Measurements from ENCODE around the gene D2HGDH. TPM values are rescaled to one million over a fixed set of nuclear protein-coding genes. Genes with fewer than 3 reads are reported as not detected.
A peak's percentile ranks its signal among the peaks of the same experiment; 100 is the strongest.

D2HGDH gene
- total RNA-seq, 4 donors from 2014 or later: 15.9 to 39.6 (median 20.3) TPM

DNA sequence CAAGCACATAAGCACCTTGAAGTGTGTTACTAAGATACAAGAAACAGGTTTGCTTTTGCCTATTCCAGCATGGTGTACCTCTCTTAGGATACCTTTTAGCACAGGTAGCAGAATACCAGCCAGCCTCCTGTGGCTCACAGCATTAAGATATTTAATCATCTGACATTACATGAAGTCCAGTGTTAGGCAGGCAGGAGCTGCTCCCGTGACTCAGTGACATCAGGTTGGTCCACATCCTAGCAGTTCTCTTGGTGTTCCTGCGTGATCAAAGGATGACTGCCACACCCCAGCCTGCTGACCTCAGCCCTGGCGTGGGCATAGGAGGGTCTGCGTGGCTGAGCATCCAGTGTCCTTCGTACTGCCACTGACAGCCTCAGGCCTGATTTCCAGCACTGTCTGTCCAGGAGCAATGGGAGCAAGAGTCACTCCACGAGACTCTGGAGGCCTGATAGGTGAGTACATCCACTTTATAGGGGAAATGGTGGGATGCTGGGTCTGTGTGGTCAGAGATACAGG is 44.2 kb upstream of the D2HGDH start:
- DNase-seq (no peak), ATAC-seq (no peak)
- Histone ChIP-seq H3K36me3 (peaks cover 0 to 29% of the 10 kb centered on the region in 2 donors), H3K9me3 (no peaks in the 10 kb centered on the region), H3K4me3 (no peak overlapping the region), H3K27ac (no peak overlapping the region), H3K4me1 (peaks cover 27 to 30% of the 10 kb centered on the region in 2 donors), H3K27me3 (no peaks in the 10 kb centered on the region)
- no peak for TF ChIP-seq POLR2A (IDR thresholded peaks at IDR 0.05)
- TF ChIP-seq, protein P1, sequence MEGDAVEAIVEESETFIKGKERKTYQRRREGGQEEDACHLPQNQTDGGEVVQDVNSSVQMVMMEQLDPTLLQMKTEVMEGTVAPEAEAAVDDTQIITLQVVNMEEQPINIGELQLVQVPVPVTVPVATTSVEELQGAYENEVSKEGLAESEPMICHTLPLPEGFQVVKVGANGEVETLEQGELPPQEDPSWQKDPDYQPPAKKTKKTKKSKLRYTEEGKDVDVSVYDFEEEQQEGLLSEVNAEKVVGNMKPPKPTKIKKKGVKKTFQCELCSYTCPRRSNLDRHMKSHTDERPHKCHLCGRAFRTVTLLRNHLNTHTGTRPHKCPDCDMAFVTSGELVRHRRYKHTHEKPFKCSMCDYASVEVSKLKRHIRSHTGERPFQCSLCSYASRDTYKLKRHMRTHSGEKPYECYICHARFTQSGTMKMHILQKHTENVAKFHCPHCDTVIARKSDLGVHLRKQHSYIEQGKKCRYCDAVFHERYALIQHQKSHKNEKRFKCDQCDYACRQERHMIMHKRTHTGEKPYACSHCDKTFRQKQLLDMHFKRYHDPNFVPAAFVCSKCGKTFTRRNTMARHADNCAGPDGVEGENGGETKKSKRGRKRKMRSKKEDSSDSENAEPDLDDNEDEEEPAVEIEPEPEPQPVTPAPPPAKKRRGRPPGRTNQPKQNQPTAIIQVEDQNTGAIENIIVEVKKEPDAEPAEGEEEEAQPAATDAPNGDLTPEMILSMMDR (IDR thresholded peaks at IDR 0.05 in 4 of 5, conservative IDR thresholded peaks at IDR 0.05 in 1 of 5): no peak
- in situ Hi-C loops (cut with MboI; ENCODE audit: low sequenced_read_pairs in 4 of 4) (no loop called here), intact Hi-C loops (cut with DNase I; ENCODE audit: low total_unique reads) (no loop called here)

DNA sequence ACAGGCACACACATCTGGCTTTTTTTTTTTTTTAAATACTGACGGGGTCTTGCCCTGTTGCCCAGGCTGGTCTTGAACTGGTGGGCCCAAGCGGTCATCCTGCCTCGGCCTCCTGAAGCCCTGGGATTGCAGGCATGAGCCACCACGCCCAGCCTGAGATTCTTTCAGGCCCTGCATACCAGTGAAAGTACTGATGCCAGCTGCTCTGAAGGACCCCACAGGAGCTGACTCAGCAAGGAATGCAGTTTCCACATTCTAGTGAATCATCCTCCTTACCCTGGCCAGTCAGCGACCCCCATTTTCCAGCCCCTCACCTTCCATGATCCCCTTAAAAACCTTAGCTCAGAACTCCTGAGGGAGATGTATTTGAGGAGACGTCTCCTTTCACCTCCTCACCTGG is 42.0 kb upstream of the D2HGDH start:
- in situ Hi-C loops (cut with MboI; ENCODE audit: low sequenced_read_pairs in 4 of 4) (no loop called here), intact Hi-C loops (cut with DNase I; ENCODE audit: low total_unique reads) (no loop called here)
- Histone ChIP-seq H3K4me1 (peaks cover 21% of the 10 kb centered on the region in 2 donors), H3K9me3 (no peaks in the 10 kb centered on the region), H3K27ac (no peak overlapping the region), H3K4me3 (no peak overlapping the region), H3K27me3 (no peaks in the 10 kb centered on the region), H3K36me3 (peaks cover 0 to 29% of the 10 kb centered on the region in 2 donors)
- DNase-seq (no peak), ATAC-seq (no peak)
- TF ChIP-seq POLR2A (IDR thresholded peaks at IDR 0.05): no peak
- TF ChIP-seq, protein P1 (IDR thresholded peaks at IDR 0.05 in 4 of 5, conservative IDR thresholded peaks at IDR 0.05 in 1 of 5): no peak

DNA sequence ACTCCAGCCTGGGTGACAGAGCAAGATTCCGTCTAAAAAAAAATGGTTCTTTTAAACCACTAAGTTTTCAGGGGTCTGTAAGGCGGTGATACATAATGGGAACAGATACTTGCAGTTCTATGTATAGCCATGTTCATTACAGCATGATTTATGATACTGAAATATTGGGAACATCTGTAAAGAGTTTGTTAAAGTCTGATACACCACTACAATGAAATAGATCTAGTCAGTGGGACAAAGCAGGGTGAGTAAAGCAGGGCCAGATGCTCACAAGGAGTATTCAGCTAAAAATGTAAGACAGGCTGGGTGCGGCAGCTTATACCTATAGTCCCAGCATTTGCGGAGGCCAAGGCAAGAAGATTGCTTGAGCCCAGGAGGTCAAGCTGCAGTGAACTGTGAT is 38.8 kb upstream of the D2HGDH start:
- Histone ChIP-seq H3K9me3 (no peaks in the 10 kb centered on the region), H3K4me1 (peaks cover 0 to 3% of the 10 kb centered on the region in 2 donors), H3K27me3 (no peaks in the 10 kb centered on the region), H3K36me3 (peaks cover 0 to 18% of the 10 kb centered on the region in 2 donors), H3K4me3 (no peak overlapping the region), H3K27ac (no peak overlapping the region)
- intact Hi-C loops (cut with DNase I; ENCODE audit: low total_unique reads): no loop called here
- TF ChIP-seq POLR2A (IDR thresholded peaks at IDR 0.05): no peak
- TF ChIP-seq, protein P1 (IDR thresholded peaks at IDR 0.05 in 4 of 5, conservative IDR thresholded peaks at IDR 0.05 in 1 of 5): no peak
- ATAC-seq (no peak), DNase-seq (no peak)
- in situ Hi-C loops (cut with MboI; ENCODE audit: low sequenced_read_pairs in 4 of 4): no loop called here

DNA sequence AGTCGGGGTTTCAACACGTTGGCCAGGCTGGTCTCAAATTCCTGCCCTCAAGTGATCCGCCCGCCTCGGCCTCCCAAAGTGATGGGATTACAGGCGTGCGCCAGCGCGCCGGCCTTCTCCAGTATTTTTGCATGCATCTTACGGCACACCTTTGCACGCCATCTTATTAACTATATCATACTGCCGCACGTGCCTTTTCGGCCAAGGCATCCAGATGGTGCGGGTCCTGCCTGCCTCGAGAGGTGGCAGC is 33.4 kb upstream of the D2HGDH start:
- ATAC-seq (no peak), DNase-seq (no peak)
- Histone ChIP-seq H3K4me3 (peak overlapping the region; percentile 61 to 97 (median 80)), H3K4me1 (peaks cover 6 to 16% of the 10 kb centered on the region in 2 donors), H3K27me3 (no peaks in the 10 kb centered on the region), H3K27ac (peak overlapping the region; percentile 89 to 97 (median 94)), H3K9me3 (no peaks in the 10 kb centered on the region), H3K36me3 (peaks cover 0 to 13% of the 10 kb centered on the region in 2 donors)
- in situ Hi-C loops (cut with MboI; ENCODE audit: low sequenced_read_pairs in 4 of 4): no loop called here
- intact Hi-C loops (cut with DNase I; ENCODE audit: low total_unique reads): loop anchor here (1.0 to 10.0 kb wide), 3 partner anchors 14 to 192 kb away; partner anchors contain the start of gene STK25
- TF ChIP-seq, protein P1 (IDR thresholded peaks at IDR 0.05 in 4 of 5, conservative IDR thresholded peaks at IDR 0.05 in 1 of 5): peak in 3 of 5 experiments; percentile 51 to 56 (median 54)
- no peak for TF ChIP-seq POLR2A (IDR thresholded peaks at IDR 0.05)
